ENCODE results near the gene TLR2.

- TF ChIP-seq GATA3 (IDR thresholded peaks at IDR 0.05; ENCODE audit: low read depth, low read length) (no peak), GATA2 (IDR thresholded peaks at IDR 0.05; ENCODE audit: low read depth, low read length) (no peak)
Measured at GRCh38 chr4:153684182-153684970, at the start of gene TLR2.
